ENCODE data around the gene CEND1.

CEND1 gene

GRCh38 chr11:737366-737765 lies 52.5 kb downstream of the CEND1 start:
- DNase-seq (ENCODE audit: insufficient read length) = no peak
- FAIRE-seq = no peak
- TF ChIP-seq POLR2AphosphoS5 (IDR thresholded peaks at IDR 0.05; ENCODE audit: low read depth, low read length) (no peak), TAF1 (IDR thresholded peaks at IDR 0.05; ENCODE audit: borderline replicate concordance, low read depth, low read length) (no peak), POLR2A (IDR thresholded peaks at IDR 0.05; ENCODE audit: low read depth, low read length) (no peak)
